Tongue (tissue), 2 donors: ENCODE results near the gene MLF2. TPM values are rescaled to one million over a fixed set of nuclear protein-coding genes. Genes with fewer than 3 reads are reported as not detected.

ENCODE experiments used
- DNase-seq: peaks from one replicate; pipeline ENCODE4 v3.0.0-alpha.2; 2015
- total RNA-seq: library from RNA; depleted of rRNA; stranded (reverse); fragments of >200 nt; gene quantifications from one replicate; pipeline ENCODE4 v1.2.3, GENCODE V29; 2014

The MLF2 gene
- 103 TPM for total RNA-seq

- peak; percentile 100 for DNase-seq
These were observed at the start of gene MLF2 for GRCh38 chr12:6752921-6753771. Gene MLF2, minus strand, starts transcription at chr12:6753141. Its CDS starts 807 bp downstream, at chr12:6752334.

GRCh38 chr12:6799147-6799546 lies 46.2 kb upstream of the MLF2 start:
- no peak for DNase-seq

- DNase-seq: no peak
These were observed 43.6 kb upstream of the MLF2 start for GRCh38 chr12:6796576-6796975.

GRCh38 chr12:6795088-6795487 lies 42.1 kb upstream of the MLF2 start:
- DNase-seq: no peak

GRCh38 chr12:6792522-6793201 lies 39.7 kb upstream of the MLF2 start:
- DNase-seq: peak; percentile 48

- DNase-seq: no peak
These were observed 39.1 kb upstream of the MLF2 start for GRCh38 chr12:6791931-6792520.

GRCh38 chr12:6790496-6791150 lies 37.7 kb upstream of the MLF2 start:
- no peak for DNase-seq

GRCh38 chr12:6788972-6789924 lies 36.3 kb upstream of the MLF2 start, which contains the start of gene CD4:
Gene CD4, plus strand, starts transcription at chr12:6789528. Its CDS starts 10,611 bp downstream, at chr12:6800139.
- peak; percentile 35 for DNase-seq

- DNase-seq: no peak
These were observed 34.4 kb upstream of the MLF2 start for GRCh38 chr12:6787309-6787708.

GRCh38 chr12:6786416-6787094 lies 33.6 kb upstream of the MLF2 start:
- DNase-seq: no peak

- no peak for DNase-seq
These were observed 31.8 kb upstream of the MLF2 start for GRCh38 chr12:6784761-6785160.

GRCh38 chr12:6784296-6784695 lies 31.4 kb upstream of the MLF2 start:
- DNase-seq: no peak

GRCh38 chr12:6783828-6784227 lies 30.9 kb upstream of the MLF2 start:
- no peak for DNase-seq

GRCh38 chr12:6782850-6783566 lies 30.1 kb upstream of the MLF2 start:
- no peak for DNase-seq

- DNase-seq: no peak
These were observed 29.2 kb upstream of the MLF2 start for GRCh38 chr12:6782119-6782518.

- no peak for DNase-seq
These were observed 27.6 kb upstream of the MLF2 start for GRCh38 chr12:6780573-6780972.

GRCh38 chr12:6779708-6780432 lies 26.9 kb upstream of the MLF2 start:
- no peak for DNase-seq

- DNase-seq: peak; percentile 98
These were observed 25.9 kb upstream of the MLF2 start for GRCh38 chr12:6778574-6779550.
